HG03342 (cell line): ENCODE measurements around the gene SCAP.
"Not testable (repeated sequence)": the region's sequence is repeated elsewhere in the genome, so short reads cannot be mapped to it uniquely, and the experiment has no call there.

Experiments
- ATAC-seq: cut with Tn5 transposase; IDR thresholded peaks from one replicate; pipeline ENCODE4 v1.9.1; 2021; ENCODE audit warnings: mild to moderate bottlenecking, moderate library complexity; ENCODE audit not compliant: unreplicated experiment

The SCAP gene

DNA sequence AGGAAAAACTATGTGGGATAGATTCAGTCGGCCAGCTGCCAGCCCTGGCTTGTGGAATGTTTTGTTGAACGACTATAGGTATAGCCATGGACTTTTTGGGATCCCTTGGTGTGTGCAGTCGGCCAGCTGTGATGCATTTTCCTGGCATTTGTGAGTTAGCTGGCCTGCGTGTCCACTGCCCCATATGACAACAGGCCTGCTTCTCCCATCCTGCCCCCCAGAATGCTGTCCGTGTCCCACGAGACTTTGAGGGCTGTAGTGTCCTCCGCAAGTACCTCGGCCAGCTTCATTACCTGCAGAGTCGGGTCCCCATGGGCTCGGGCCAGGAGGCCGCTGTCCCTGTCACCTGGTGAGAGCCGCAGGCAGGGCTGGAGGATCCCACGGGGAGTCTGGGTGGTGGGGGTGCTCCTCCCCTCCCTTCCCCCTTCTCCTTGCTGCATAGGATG is 71.3 kb downstream of the SCAP start:
- ATAC-seq, result no peak

DNA sequence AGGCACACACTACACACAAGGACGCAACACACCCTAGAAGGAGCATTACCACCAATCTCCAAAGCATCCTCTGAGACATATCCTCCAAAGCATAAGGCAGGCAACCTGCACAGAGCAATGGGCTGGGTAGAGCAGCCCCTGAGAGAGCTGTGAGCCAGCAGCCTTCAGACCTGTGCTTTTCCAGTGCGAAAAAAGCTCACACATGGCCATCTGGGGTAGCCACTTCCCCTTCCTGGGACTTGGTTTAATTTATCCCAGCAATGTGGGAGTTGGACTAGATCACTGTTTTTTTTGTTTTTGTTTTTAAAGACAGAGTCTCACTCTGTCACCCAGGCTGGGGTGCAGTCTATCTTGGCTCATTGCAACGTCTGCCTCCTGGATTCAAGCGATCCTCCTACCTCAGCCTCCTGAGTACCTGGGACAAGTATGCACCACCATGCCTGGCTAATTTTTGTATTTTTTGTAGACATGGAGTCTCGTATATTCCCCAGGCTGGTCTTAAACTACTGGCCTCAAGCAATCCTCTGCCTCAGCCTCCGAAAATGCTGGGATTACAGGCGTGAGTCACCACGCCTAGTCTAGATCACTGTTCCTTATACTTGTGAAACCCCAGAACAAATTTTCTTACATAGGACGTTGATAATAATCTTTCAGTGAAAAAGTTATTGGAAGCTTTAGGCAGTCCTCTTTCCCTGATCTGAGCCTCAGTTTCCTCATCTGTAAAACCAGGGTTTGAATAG is 76.0 kb downstream of the SCAP start:
- ATAC-seq, result no peak

DNA sequence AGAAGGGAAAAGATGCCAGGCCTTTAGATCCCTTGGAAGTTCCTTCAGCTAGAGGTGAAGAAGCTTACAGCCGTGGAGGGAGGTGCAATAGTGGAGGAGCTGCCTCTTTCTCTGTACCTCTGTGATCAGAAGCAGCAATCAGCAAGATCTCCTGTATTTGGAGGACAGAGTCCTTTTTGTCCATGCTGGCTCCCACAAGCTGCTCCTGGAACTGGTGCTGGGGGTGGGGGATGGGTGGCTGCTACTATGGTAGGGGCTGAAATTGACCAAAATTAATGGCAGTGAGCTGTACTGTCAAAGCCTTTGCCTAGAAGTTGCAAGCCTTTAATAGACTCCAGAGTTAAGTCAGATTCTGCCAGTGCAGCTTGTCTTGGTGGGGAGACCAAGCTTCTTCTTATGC is 76.7 kb downstream of the SCAP start:
- no peak for ATAC-seq

DNA sequence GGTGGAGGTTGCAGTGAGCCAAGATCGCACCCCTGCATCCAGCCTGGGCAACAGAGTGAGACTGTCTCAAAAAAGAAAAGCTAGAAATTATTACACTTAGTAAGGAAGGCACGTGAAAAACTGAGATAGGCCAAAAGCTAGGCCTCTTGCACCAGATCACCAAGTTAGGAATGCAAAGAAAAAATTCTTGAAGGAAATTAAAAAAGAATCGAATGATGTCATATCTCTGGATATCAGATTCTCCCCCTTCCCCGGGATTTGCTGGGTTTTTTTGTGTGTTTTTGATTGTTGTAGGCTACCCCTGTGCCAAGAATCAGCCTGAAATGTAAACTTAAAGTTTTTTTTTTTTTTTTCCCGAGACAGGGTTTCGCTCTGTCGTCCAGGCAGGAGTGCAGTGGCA is 77.5 kb downstream of the SCAP start:
- no peak for ATAC-seq

DNA sequence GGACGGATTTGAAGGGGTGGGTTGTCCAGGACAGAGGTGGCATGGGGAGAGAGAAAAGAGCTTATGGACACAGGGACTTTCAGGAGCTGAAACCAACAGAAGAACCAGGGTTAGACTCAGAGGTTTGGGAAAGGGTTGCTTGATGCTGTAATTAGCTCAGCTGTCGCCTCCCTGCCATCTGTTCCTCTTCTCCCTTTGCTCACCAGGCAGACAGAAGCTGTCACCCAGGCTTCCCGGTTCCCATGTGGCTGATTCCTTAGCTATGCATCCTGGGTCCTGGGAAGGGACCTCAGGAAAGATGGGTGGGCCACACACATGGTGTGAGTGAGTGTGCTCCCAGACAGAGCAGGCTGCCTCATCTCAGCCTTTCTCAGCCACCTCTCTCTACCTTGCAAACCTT is 80.9 kb downstream of the SCAP start:
- ATAC-seq, result no peak

DNA sequence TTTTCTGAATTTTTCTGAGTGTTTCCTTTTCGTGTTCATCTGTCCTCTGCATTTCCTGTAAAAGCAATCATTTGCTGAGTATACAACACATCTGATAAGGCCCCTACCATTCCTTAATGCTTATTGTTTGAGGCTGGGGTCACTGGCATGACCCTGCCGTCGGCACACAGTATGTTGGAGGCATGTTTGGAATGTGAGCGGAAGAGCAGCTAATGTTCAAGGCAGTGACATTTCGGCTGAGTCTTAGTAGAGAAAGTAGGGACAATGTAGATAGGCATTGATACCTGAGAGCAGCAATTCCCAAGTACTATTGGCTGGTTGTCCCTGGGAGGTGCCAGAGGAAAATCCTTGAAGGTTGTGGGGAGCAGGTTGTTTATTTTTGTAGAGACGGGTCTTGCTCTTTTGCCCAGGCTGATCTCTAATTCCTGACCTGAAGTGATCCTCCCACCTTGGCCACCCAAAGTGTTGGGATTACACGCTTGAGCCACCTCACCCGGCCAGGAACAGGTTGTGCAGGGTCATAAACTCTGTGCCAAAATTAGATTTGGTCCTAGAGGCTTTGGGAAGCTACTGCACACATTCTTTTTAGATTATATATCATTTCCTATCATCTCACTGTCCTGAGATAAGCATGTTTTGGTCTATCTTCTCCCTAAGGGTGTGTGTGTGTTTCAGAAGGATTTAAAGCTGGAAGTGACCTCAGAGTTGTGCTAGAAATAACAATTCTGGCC is 81.4 kb downstream of the SCAP start:
- no peak for ATAC-seq

DNA sequence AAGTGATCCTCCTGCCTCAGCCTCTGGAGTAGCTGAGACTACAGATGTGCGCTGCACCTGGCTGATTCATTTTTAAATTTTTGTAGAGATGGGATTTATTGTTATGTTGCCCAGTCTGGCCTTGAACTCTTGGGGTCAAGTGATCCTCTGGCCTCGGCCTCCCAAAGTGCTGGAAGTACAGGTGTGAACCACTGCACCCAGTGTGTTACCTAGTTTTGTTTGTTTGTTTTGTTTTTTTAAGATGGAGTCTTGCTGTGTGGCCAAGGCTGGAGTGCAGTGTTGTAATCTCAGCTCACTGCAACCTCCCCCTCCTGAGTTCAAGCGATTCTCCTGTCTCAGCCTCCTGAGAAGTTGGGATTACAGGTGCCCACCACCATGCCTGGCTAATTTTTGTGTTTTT is 82.8 kb downstream of the SCAP start:
- ATAC-seq, result no peak

DNA sequence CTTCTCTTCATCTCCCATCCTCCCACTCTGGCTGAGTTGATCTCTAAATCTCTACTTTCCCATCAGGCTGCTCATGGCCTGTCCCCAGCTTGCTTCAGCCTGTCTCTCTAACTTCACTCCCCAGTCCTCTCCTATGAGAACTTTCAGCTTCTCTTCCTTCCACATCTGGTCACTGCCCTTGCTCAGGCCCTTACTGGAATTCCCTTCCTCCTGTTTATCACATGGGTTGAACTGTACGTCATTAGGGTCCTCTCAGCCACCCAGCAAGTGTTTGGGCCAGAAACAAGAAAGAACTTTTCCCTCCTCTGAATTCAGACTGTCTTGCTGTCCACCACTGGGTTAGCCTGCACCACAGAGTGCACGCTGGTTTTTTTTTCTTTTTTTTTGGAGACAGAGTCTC is 89.9 kb downstream of the SCAP start:
- no peak for ATAC-seq

DNA sequence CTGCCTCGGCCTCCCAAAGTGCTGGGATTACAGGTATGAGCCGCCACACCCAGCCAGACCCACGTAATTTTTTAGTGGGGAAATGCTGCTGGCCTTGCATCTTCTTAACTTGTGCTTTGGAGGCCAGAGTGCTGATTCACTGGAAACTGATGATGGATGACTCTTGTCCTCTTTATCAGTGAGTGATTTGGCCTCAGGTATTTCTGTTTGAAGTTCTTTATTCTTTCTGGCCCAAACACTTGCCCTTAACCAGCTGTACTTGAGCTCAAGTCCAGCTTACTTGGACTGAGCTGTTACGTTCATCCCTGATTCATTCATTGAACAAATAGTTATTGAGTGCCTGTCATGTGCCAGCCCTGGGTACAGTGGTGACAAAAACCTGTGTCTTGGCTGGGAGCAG is 90.7 kb downstream of the SCAP start:
- ATAC-seq, result no peak

DNA sequence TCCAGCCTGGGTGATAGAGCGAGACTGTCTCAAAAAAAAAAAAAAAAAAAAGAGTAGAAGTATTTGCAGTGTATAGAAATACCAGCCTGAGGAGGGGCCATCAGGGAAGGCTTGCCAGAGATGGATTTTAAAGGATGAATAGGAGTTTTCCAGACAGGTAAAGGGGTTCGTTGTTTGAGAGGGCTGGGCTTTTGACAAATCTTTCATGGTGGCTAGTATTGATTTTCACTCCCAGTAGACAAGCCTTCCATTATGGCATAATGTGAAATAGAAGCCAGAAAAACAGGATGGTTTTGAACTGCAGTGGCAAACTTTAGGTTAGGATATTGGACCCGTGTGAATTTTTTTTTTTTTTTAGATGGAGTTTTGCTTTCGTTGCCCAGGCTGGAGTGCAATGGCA is 91.3 kb downstream of the SCAP start:
- no peak for ATAC-seq

DNA sequence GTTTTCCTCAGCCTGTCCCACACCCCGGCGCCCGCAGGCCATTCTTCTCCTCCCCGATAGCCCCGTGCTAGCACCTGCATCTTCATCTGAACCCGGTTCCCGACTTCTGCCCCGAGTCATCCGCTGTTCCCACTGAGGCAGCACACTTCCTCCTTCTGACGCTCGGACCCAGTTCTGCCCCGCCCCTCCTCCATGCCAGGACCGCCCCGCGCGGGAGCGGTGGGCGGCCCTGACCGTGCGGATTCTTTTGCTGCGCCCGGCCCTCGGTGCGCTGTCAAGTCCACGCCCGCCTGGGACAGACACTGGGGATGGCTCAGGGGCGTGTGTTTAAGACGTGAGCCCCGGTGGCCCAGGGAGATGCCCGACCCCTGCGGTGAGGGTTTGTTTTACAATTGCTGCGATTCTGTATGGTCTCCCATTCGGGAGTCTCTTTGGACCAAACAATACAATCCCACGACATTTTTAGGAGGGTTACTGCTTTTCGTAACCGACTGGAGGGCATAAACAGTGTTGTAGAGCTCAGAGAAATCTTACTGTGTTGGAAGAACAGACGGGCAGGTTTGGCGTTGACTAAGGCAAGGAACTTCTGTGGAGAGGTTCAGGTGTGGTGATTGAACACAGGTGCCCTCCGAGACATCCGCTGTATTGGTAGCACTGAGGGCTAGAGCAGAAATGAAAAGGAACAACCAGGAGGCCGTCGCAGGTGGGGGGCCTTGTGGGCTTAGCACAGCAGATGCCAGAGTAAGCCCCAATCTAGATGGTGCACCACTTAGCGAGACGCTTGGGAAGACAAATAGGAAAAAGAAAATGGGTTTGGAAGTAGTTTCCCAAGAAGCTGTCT is 94.2 kb downstream of the SCAP start:
- ATAC-seq, result peak; percentile 57

DNA sequence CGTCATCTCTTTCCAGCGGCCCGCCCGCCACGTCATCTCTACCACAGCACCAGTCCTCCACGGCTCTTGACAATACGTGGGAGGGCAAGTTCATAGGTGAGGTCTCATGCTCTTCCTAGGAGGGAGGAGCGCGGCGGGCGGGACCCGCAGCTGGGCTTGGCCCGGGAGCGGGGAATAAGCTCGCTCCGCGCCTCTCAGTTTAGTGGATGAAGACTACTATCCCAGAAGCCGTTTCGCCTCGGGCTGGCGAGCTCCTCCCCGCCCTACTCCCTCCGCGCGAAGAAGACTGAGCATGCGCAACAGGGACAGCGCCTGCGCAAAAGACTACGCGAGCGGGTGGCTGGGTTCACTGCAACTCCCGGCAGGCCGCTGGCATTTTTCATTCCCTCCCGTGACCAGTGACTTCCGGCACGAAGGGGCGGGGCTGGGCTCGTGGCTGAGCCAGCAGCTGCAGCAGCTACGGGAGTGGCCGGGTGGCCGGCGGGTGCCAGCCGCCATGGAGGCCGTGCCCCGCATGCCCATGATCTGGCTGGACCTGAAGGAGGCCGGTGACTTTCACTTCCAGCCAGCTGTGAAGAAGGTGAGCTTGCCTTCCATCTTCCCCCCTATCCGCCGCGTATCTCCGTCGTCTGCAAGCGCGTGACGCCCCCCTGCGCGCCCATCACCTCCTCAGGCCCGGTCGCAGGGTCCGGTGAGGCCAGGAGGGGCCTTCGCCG is 95.0 kb downstream of the SCAP start, which contains the start of gene PTPN23:
Gene PTPN23 (plus strand): TSS at position 421 of the 716 bp plus-strand sequence. CDS start 76 bp downstream, at position 497.
- ATAC-seq, result peak; percentile 69

DNA sequence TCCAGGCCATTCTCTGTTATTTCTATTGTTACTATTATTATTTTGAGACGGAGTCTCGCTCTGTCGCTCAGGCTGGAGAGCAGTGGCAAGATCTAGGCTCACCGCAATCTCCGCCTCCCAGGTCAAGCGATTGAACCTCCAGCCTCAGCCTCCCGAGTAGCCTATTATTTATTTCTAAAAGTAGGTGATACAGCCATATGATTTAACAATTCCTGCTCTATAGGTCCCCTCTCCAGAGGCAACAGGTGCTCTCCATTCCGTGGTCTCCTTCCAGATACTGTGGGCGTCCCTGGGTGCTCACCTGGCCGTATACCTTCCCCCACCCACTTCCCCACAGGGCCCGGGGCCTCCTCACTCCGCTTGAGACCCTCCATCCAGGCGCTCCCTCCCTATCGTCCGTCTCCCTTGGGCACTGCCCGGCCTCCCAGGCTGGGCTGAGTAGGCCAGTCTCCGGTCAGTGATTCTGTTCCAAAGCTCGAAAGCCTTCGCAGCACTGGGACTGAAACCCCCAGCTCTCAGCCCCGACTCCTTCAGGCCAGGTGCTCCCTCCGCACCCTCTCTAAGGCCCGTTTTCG is 95.6 kb downstream of the SCAP start:
- ATAC-seq, result no peak

DNA sequence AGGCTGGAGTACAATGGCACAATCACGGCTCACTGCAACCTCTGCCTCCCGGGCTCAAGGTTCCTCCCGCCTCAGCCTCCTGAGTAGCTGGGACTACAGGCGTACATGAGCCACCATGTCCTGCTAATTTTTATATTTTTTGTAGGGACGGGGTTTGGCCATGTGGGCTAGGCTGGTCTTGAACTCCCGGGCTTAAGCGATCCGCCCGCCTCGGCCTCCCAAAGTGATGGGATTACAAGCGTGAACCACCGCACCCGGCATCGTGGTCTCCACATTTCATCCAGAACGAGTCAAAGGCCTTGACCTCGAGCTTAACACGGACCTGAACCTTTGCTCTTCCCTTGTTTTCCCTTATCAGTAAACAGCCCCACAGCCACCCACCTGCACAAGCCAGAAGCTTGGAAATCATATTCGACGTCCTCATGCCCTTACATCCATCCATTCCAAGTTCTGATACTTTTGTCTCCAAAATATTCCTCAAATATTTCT is 96.3 kb downstream of the SCAP start:
- ATAC-seq, result no peak

DNA sequence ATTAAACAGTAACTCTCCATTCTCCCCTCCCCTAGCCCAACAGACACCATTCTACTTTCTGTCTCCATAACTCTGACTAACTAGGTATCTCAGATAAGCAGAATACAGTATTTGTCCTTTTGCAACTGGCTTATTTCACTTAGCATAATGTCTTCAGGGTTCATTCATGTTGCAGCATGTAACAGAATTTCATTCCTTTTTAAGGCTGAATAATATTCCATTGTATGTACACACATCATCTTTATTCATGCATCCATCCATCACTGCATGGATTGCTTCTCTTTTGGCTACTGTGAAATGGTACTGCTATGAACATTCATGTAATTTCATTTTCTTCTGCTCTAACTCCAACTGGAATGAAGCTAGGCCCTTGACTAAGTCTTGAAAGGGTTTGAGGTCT is 96.9 kb downstream of the SCAP start:
- no peak for ATAC-seq

DNA sequence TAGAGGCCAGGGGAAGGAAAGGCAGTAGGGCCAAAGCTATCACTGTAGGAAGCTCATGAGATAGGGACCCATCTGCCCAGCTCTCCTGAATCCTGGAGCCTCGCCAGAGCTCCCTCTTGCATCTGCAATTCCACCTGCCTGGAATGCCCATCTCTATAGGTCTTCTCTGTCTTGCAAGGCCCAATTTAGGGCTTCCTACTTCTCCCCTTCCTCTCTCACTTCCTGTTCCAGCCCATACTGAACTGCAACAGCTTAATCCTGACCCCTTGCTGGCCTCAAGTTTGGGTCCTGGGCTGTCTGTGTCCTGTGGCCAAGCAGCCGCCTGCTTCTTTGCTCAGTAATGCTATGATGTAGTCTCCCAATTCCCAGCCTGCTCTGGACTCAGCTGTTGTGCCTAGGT is 98.6 kb downstream of the SCAP start:
- ATAC-seq, result no peak

DNA sequence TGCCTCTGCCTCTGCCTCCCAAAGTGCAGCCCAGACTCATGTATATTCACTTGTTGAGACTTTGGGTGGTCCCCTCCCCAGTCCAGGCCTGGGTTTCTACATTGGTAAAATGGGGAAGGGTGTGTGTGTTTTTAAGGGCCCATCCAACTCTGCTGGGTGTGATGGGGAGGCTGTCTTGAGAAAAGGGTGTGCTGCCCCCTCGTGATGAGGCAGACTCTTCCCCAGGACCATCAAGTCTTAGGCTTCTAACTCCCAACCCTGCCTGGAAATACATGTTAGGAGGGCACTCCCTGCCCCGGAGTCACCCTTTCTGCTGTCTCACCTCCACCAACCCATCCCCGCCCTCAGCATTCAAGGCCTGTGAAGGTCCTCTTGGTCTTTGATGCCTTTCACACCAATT is 99.3 kb downstream of the SCAP start:
- no peak for ATAC-seq

DNA sequence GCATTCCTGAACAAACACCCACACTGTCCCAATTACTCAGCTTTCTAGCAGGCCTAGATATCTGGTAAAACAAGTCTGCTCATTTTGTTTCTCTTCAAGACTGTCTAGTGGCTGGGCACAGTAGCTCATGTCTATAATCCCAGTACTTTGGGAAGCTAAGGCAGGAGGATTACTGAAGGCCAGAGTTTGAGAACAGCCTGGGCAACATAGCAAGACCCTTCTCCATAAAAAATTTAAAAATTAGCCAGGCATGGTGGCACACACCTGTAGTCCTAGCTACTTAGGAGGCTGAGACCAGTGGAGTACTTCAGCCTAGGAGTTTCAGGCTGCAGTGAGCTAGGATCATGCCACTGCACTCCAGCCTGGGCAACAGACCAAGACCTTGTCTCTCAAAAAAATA is 101.2 kb downstream of the SCAP start:
- ATAC-seq, result no peak

DNA sequence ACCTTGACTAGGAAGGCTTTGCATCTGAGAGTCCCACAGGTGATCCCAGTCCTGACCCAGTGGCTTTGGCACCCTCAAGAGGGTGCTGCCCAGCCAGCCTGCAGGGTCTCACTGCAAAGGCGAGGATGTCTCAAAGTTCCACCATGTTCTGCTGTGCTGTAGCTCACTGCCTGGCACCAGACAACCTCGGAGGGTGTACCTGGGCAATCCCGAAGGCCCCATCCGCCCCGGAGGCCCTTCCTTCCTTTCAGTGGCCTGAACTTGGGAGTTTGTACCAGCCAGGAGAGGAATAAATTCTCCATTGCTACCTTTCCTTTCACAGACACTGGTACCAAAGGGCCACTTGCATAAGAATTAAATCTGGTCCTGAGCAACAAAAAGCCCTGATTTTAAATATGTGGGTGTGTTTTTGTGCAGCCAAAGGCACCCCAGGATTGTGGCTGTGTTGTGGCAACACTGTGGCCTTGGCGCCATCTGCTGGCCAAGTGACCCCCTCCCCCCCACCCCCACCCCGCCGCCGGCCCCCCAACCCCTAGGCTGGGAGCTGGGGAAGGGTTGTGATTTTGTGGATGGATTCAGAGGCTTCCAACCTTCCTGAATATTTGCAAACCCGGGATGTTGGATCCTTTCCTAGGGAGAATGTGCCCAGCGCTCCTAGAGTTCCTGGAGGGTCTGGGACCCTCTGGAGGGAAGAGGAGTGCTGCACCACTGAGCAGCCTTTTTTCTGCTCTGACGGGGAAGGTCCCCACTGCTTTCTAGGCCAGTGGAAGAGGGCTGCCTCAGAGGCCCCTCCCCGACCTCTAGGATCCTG is 104.6 kb downstream of the SCAP start:
- ATAC-seq, result no peak

DNA sequence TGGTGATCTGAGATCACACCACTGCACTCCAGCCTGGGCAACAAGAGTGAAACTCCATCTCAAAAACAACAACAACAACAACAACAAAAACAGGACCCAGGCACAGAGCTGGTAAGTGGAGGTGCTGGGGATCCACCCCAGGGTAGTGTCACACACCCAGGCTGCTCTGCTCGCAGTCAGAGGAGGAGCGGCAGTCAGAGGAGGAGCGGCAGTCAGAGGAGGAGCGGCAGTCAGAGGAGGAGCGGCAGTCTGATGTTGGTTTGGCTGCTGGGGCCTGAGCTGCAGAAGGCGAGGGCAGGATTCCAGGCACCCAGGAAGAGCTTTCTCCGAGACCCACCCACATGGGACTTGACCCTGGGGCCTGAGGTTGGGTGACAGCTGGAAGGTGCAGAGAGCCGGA is 105.7 kb downstream of the SCAP start:
- not testable (repeated sequence) for ATAC-seq
